B cell (primary cell): ENCODE results near the gene PSMG2.

Source experiments
- EZH2 ChIP-seq: IDR thresholded peaks from 2 replicates; pipeline ENCODE4 v1.6.1; 2012; ENCODE audit warnings: borderline replicate concordance, low read depth, mild to moderate bottlenecking, moderate library complexity, low read length; ENCODE audit not compliant: insufficient read depth, poor library complexity, severe bottlenecking
- TF ChIP-seq, protein P1 (sequence below): fragments of 200-600 bp; IDR thresholded peaks from one replicate; pipeline ENCODE4 v1.8.0; 2022; ENCODE audit warnings: antibody characterized with exemption, mild to moderate bottlenecking

DNA sequence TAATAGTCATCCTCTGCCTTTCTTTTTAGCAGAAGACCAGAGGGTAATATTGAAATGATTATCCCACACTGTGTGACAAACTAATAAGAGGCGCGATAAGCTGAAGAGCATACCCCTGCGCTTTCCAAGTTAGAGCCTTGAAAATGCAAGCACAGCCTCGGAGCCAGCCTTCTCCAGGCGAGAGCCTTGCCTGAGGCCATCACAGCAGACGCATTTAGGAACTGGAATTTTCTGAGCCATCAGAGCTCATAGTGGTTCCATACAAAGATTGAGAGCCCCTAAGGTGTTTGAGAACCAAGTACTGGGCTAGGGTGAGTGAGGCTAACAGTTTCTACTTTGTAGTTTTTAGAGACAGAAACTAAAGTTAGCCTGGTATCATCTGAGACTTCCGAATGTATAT lies 19.9 kb downstream of the PSMG2 start:
- TF ChIP-seq, protein P1, sequence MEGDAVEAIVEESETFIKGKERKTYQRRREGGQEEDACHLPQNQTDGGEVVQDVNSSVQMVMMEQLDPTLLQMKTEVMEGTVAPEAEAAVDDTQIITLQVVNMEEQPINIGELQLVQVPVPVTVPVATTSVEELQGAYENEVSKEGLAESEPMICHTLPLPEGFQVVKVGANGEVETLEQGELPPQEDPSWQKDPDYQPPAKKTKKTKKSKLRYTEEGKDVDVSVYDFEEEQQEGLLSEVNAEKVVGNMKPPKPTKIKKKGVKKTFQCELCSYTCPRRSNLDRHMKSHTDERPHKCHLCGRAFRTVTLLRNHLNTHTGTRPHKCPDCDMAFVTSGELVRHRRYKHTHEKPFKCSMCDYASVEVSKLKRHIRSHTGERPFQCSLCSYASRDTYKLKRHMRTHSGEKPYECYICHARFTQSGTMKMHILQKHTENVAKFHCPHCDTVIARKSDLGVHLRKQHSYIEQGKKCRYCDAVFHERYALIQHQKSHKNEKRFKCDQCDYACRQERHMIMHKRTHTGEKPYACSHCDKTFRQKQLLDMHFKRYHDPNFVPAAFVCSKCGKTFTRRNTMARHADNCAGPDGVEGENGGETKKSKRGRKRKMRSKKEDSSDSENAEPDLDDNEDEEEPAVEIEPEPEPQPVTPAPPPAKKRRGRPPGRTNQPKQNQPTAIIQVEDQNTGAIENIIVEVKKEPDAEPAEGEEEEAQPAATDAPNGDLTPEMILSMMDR: no peak
- no peak for TF ChIP-seq EZH2
